ENCODE results near the gene ZNF770. TPM values are rescaled to one million over a fixed set of nuclear protein-coding genes. Genes with fewer than 3 reads are reported as not detected.

Gene ZNF770
- total and polyA plus RNA-seq, 2 experiments from 2014 or later, result 130 to 565 TPM

- TF ChIP-seq ETS1 (IDR thresholded peaks at IDR 0.05), result no peak
- TF ChIP-seq POLR2AphosphoS5 (IDR thresholded peaks at IDR 0.05; ENCODE audit: low read depth), result no peak
- TF ChIP-seq REST (IDR thresholded peaks at IDR 0.05; ENCODE audit: unreplicated experiment), result no peak
- no peak for TF ChIP-seq CREB1 (CRISPR knock-in tag; IDR thresholded peaks at IDR 0.05; ENCODE audit: low read depth)
Measured at GRCh38 chr15:34941831-34942230, 46.3 kb downstream of the ZNF770 start (continued).

- no peaks in the 10 kb centered on the region for H3K9me2 ChIP-seq (ENCODE audit: insufficient read depth)
- H3K79me2 ChIP-seq (replicated peaks; ENCODE audit: insufficient read depth), result no peaks in the 10 kb centered on the region
- no peak overlapping the region for H3K27ac ChIP-seq (ENCODE audit: low read depth)
- no peak overlapping the region for H2AFZ ChIP-seq
- H3K4me2 ChIP-seq, result no peak overlapping the region
- H3K27me3 ChIP-seq (ENCODE audit: insufficient read depth), result no peaks in the 10 kb centered on the region
- H3K4me1 ChIP-seq (ENCODE audit: insufficient read depth), result no peaks in the 10 kb centered on the region
- Mint-ChIP-seq H3K9me3 (no peaks in the 10 kb centered on the region; the same call in 2 of the 3 replicates), H3K4me3 (no peak overlapping the region), H3K36me3 (ENCODE audit: low read depth) (peaks cover 39% of the 10 kb centered on the region), H3K4me1 (no peaks in the 10 kb centered on the region), H3K27me3 (ENCODE audit: insufficient read depth, low read depth, poor library complexity) (no peaks in the 10 kb centered on the region), H3K27ac (no peak overlapping the region)
- no peak for ATAC-seq
- H3F3A ChIP-seq (replicated peaks; ENCODE audit: low read depth), result no peaks in the 10 kb centered on the region
- no peak overlapping the region for H3K4me3 ChIP-seq
- TF ChIP-seq ZNF331 (CRISPR knock-in tag; IDR thresholded peaks at IDR 0.05; ENCODE audit: low read depth) (no peak), STAT1 (IDR thresholded peaks at IDR 0.05; ENCODE audit: unreplicated experiment) (no peak), NANOG (IDR thresholded peaks at IDR 0.05; ENCODE audit: borderline replicate concordance) (no peak), EZH2 (IDR thresholded peaks at IDR 0.05; ENCODE audit: low read depth, unreplicated experiment) (no peak), EZH2phosphoT487 (IDR thresholded peaks at IDR 0.05; ENCODE audit: unreplicated experiment) (no peak), JUNB (IDR thresholded peaks at IDR 0.05; ENCODE audit: unreplicated experiment) (no peak), ETS1 (IDR thresholded peaks at IDR 0.05) (no peak), CREB1 (CRISPR knock-in tag; IDR thresholded peaks at IDR 0.05; ENCODE audit: low read depth) (no peak), ZNF114 (CRISPR knock-in tag; IDR thresholded peaks at IDR 0.05) (no peak), ZNF462 (CRISPR knock-in tag; IDR thresholded peaks at IDR 0.05) (no peak)
- H3K36me3 ChIP-seq (ENCODE audit: insufficient read depth), result peaks cover 43% of the 10 kb centered on the region
- H4K20me1 ChIP-seq (replicated peaks; ENCODE audit: insufficient read depth), result no peaks in the 10 kb centered on the region; the same call in 1 of the 2 replicates
- DNase-seq (ENCODE audit: low spot score), result no peak
Measured at GRCh38 chr15:34941185-34941698, 46.8 kb downstream of the ZNF770 start.
